Smooth muscle cell (in vitro differentiated cells): ENCODE results near the gene GLTP. TPM values are rescaled to one million over a fixed set of nuclear protein-coding genes. Genes with fewer than 3 reads are reported as not detected.

Source experiments
- DNase-seq: peaks from one replicate; lab custom pipeline; 2025; ENCODE audit not compliant: unreplicated experiment; lab: John Stamatoyannopoulos, UW
- H2AFZ ChIP-seq: fragments of 200-600 bp; sonication (generic); 2 replicates; pipeline ENCODE4 v1.6.0; 2016; ENCODE audit warnings: antibody characterized with exemption, low read depth, mild to moderate bottlenecking
- H3F3A ChIP-seq: fragments of 200-600 bp; sonication (generic); 2 replicates; pipeline ENCODE4 v1.6.0; 2017; ENCODE audit warnings: antibody characterized with exemption, low read depth
- H3K27ac ChIP-seq: fragments of 200-600 bp; sonication (generic); 2 replicates; pipeline ENCODE4 v1.5.1; 2016; ENCODE audit warnings: low read depth, mild to moderate bottlenecking
- H3K27me3 ChIP-seq: fragments of 200-600 bp; sonication (generic); 2 replicates; pipeline ENCODE4 v1.6.1; 2016; ENCODE audit warnings: low read depth, mild to moderate bottlenecking
- H3K36me3 ChIP-seq: fragments of 200-600 bp; sonication (generic); 2 replicates; pipeline ENCODE4 v1.5.1; 2016; ENCODE audit warnings: low read depth
- H3K4me1 ChIP-seq: fragments of 200-600 bp; sonication (generic); 2 replicates; pipeline ENCODE4 v1.5.1; 2016; ENCODE audit warnings: low read depth
- H3K4me2 ChIP-seq: fragments of 200-600 bp; sonication (generic); 2 replicates; pipeline ENCODE4 v1.6.0; 2016; ENCODE audit warnings: mild to moderate bottlenecking
- H3K4me3 ChIP-seq: fragments of 200-600 bp; sonication (generic); 2 replicates; pipeline ENCODE4 v1.5.1; 2016; ENCODE audit warnings: mild to moderate bottlenecking
- H3K79me2 ChIP-seq: fragments of 200-600 bp; sonication (generic); 2 replicates; pipeline ENCODE4 v1.6.0; 2016; ENCODE audit warnings: low read depth, mild to moderate bottlenecking
- H3K9ac ChIP-seq: fragments of 200-600 bp; sonication (generic); 2 replicates; pipeline ENCODE4 v1.6.0; 2016; ENCODE audit warnings: low read depth
- H3K9me3 ChIP-seq: fragments of 200-600 bp; sonication (generic); replicated peaks from 2 replicates; pipeline ENCODE4 v1.5.1; 2016; ENCODE audit warnings: low read depth
- H4K20me1 ChIP-seq: fragments of 200-600 bp; sonication (generic); 2 replicates; pipeline ENCODE4 v1.6.0; 2016; ENCODE audit warnings: low read depth
- CTCF ChIP-seq: fragments of 200-600 bp; sonication (generic); IDR thresholded peaks from 2 replicates; pipeline ENCODE4 v1.5.1; 2017; ENCODE audit warnings: borderline replicate concordance, mild to moderate bottlenecking, antibody characterized with exemption; ENCODE audit not compliant: insufficient read depth, poor library complexity, severe bottlenecking
- WGBS: methylation state at CpG from one replicate; pipeline ENCODE4 v1.1.7; 2016; ENCODE audit warnings: low lambda C conversion rate; 5-methylcytosine and 5-hydroxymethylcytosine counted together
- polyA plus RNA-seq: library from polyadenylated mRNA; unstranded; fragments of >200 nt; fragmentation: Nextera tagmentation; extraction: Ambion mirVana; gene quantifications from 2 replicates; pipeline ENCODE4 v1.2.1, GENCODE V29; 2016
- total RNA-seq: library from RNA; depleted of rRNA; stranded (reverse); fragments of >200 nt; gene quantifications from 2 replicates; pipeline ENCODE4 v1.2.3, GENCODE V29; 2014

GLTP gene
- total and polyA plus RNA-seq, 2 experiments from 2014 or later: 43.4 to 46.9 TPM

DNA sequence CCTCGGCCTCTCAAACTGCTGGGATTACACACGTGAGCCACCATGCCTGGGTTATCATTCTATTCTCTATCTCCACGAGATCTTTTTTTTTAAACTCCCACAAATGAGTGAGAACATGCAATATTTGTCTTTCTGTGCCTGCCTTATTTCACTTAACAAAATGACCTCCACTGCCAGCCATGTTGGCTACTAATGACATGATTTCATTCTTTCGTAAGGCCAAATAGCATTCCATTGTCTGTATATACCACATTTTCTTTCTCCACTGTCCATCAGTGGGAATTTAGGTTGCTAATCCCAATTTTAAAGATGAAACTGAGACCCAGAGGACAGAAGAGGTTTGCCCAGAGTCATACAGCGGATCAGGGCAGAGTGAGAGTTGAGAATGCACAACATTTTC, 36.2 kb downstream of the GLTP start:
- Histone ChIP-seq H3K4me3 (no peak overlapping the region), H3K4me1 (no peaks in the 10 kb centered on the region), H3K79me2 (no peaks in the 10 kb centered on the region), H3K27me3 (no peaks in the 10 kb centered on the region), H2AFZ (no peak overlapping the region), H3K9ac (no peak overlapping the region), H3F3A (no peaks in the 10 kb centered on the region), H3K36me3 (no peaks in the 10 kb centered on the region), H4K20me1 (no peaks in the 10 kb centered on the region), H3K9me3 (no peaks in the 10 kb centered on the region), H3K27ac (no peak overlapping the region), H3K4me2 (no peak overlapping the region)
- TF ChIP-seq CTCF: no peak
- 86% methylated on average over 5 of the region's 5 CpGs for WGBS
- DNase-seq: no peak

DNA sequence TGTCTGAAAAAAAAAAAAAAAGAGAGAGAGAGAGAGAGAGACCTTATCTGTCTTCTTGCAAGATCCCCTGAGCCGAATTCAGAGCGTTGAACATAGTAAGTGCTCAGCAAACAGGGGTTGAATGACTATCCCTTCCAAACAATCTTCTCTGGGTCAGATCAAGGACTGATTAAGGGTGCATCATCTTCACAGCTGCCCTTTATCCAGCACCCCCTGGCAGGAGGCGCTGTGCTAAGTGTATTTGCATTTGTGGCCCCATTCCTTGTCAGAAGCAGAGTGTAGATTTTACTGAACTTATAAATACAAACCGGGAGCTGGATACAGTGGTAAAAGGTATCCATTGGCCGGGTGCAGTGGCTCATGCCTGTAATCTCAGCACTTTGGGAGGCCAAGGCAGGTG, 38.3 kb downstream of the GLTP start:
- Histone ChIP-seq H3K9ac (no peak overlapping the region), H4K20me1 (no peaks in the 10 kb centered on the region), H3K9me3 (no peaks in the 10 kb centered on the region), H3K4me2 (no peak overlapping the region), H3F3A (no peaks in the 10 kb centered on the region), H3K79me2 (no peaks in the 10 kb centered on the region), H3K36me3 (no peaks in the 10 kb centered on the region), H3K4me1 (no peaks in the 10 kb centered on the region), H3K27me3 (no peaks in the 10 kb centered on the region), H3K27ac (no peak overlapping the region), H2AFZ (no peak overlapping the region), H3K4me3 (no peak overlapping the region)
- 87% methylated on average over 5 of the region's 5 CpGs for WGBS
- no peak for DNase-seq
- no peak for TF ChIP-seq CTCF

DNA sequence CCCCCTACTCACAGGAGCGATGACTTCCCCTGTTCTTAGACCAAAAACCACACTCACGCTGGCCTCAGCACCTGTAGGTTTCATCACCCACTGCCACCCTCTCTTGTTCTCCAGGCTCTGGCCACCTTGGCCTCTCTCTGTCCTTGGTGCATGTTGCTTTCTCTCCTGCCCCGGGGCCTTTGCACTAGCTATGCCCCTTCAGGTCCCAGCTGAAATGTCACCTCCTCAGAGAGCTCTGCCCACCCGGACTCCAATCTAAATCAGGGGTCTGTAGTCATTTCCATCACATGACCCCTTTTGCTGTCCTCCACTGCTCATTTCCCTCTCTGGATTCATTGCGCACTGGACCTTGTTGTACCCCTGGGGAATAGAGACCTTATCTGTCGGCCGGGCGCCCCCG, 39.0 kb downstream of the GLTP start:
- WGBS: 85% methylated on average over 9 of the region's 9 CpGs
- Histone ChIP-seq H3K79me2 (no peaks in the 10 kb centered on the region), H3F3A (no peaks in the 10 kb centered on the region), H3K4me1 (no peaks in the 10 kb centered on the region), H3K4me3 (no peak overlapping the region), H4K20me1 (no peaks in the 10 kb centered on the region), H3K4me2 (no peak overlapping the region), H3K36me3 (no peaks in the 10 kb centered on the region), H3K27ac (no peak overlapping the region), H3K9me3 (no peaks in the 10 kb centered on the region), H3K27me3 (no peaks in the 10 kb centered on the region), H2AFZ (no peak overlapping the region), H3K9ac (no peak overlapping the region)
- no peak for DNase-seq
- no peak for TF ChIP-seq CTCF

GRCh38 chr12:109840305-109841074, 39.9 kb downstream of the GLTP start:
- Histone ChIP-seq H3K9ac (no peak overlapping the region), H3K27ac (no peak overlapping the region), H3K9me3 (no peaks in the 10 kb centered on the region), H4K20me1 (no peaks in the 10 kb centered on the region), H3K4me1 (no peaks in the 10 kb centered on the region), H3F3A (no peaks in the 10 kb centered on the region), H3K36me3 (no peaks in the 10 kb centered on the region), H2AFZ (no peak overlapping the region), H3K27me3 (no peaks in the 10 kb centered on the region), H3K4me3 (no peak overlapping the region), H3K4me2 (no peak overlapping the region), H3K79me2 (no peaks in the 10 kb centered on the region)
- WGBS: 71% methylated on average over 7 of the region's 7 CpGs
- no peak for DNase-seq
- no peak for TF ChIP-seq CTCF
